GM04503 (cell line): ENCODE results near the gene SPON1.
"Not testable (repeated sequence)": the region's sequence is repeated elsewhere in the genome, so short reads cannot be mapped to it uniquely, and the experiment has no call there.

Experiments
- DNase-seq: peaks from one replicate; pipeline ENCODE4 v3.0.0-alpha.2; 2012; ENCODE audit warnings: low read depth

SPON1 gene

DNA sequence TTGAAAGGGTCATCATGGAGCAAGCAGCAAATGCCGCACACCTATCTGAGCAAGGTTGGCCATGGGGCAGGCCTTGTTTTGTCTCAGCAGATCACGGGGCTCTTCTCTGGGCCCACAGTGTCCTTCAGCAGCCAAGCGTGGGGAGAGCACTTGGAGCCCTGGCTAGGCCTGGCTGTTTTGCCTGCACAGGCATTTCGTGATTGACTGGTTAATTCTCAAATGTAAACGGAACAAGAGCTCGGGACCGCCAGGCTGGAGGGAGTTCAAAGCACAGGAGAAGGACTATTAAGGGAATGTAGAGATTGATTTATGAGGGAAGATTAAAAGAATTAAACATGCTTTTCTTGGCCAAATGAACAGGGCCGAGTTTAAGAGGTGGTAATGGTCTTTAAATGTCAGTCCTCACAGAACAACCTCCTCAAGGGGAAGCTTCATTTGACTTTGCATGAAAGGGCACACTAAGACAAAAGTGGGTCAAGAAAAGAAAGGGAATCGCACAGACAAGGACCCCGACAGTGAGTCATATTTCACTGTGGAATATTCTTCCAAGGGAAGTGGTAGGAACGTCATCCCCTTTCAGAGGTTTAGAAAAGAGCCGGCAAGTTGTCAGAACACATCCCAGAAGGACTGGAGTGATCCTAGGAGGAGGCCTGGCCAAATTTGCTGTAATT is 20.7 kb downstream of the SPON1 start:
- no peak for DNase-seq

DNA sequence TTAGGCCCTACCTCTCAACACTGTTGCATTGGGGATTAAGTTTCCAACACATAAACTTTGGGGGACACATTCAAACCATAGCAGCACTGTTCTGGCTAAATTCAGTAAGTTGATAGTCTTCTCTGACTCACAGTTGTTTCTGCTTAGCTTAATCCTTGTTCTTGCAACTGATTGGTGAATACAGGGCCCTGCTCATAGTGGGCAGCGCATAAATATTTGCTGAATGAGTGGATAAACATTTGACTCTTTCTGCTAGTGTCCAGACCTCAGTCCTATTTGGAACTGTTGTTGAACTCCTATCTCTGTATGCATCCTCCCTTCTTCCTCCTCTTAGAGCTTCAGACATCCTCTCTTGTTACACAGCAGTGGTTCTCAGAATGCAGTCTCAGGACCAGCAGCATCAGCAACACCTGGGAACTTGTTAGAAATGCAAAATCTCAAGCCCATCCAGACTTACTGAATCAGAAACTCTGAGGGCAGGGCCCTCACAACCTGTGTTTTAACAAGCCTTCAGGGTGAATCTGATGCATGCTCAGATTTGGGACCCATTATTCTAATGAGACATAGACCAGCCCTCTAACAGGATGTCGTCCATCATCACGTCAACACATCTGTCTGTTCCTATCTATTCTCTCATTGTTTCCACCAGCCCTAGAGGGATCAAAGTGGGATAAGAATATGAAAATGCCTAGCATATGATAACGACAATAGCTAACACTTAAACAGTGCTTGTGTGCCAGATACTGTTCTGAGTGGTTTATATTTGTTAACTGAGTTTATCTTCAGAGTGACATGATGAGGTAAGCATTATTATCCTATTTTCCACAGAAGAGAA is 22.3 kb downstream of the SPON1 start:
- DNase-seq, result peak; percentile 78

DNA sequence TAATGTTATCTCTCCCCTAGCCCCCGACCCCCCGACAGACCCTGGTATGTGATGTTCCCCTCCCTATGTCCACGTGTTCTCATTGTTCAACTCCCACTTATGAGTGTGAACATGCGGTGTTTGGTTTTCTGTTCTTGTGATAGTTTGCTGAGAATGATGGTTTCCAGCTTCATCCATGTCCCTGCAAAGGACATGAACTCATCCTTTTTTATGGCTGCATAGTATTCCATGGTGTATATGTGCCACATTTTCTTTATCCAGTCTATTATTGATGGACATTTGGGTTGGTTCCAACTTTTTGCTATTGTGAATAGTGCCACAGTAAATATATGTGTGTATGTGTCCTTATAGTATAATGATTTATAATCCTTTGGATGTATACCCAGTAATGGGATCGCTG is 24.2 kb downstream of the SPON1 start:
- DNase-seq, result not testable (repeated sequence)

DNA sequence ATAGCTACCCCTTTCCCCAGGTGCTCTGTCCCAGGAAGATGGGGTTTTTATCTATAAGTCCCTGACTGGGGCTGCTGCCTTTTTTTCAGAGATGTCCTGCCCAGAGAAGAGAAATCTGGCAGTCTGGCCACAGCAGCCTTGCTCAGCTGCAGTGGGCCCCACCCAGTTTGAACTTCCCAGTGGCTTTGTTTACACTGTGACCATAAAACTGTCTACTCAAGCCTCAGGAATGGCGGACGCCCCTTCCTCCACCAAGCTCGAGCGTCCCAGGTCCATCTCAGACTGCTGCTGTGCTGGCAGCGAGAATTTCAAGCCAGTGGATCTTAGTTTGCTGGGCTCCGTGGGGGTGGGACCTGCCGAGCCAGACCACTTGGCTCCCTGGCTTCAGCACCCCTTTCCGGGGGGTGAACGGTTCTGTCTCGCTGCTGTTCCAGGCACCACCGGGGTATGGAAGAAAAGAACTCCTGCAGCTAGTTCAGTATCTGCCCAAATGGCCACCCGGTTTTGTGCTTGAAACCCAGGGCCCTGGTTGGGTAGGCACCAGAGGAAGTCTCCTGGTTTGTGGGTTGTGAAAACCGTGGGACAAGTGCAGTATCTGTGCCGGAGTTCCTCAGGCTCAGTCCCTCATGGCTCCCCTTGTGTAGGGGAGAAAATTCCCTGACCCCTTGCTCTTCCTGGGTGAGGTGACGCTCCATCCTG is 29.8 kb downstream of the SPON1 start:
- not testable (repeated sequence) for DNase-seq

DNA sequence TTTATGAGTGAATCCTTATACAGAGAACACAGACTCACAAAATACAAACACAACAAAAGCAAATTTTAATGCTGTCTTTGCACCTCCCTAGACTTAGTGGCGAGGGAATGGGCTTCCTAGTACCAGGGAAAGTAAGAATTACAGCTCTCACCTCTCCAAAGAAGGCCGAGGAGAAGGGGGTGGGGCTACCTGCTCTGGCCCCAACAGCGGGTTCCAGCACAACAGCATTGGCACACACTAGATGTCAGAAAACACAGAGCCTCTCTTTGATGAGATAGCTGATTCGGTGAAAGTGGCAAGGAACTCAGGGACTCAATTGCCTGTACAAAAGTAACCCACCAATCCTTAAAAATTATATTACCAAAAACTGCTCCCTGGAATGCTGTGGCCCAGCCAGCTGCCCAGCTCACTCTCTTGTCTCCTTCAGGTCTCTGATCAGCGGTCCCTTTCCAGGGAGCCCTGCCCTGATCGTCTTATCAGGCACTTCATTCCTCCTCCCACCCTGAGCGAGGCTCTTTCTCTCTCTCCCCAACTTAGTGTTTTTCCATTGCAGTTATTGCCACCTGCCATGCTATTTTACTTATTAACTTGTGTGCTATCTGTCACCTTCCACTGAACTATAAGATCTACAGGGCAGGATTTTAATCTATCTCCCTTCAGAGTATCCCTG is 30.7 kb downstream of the SPON1 start:
- DNase-seq, result no peak

DNA sequence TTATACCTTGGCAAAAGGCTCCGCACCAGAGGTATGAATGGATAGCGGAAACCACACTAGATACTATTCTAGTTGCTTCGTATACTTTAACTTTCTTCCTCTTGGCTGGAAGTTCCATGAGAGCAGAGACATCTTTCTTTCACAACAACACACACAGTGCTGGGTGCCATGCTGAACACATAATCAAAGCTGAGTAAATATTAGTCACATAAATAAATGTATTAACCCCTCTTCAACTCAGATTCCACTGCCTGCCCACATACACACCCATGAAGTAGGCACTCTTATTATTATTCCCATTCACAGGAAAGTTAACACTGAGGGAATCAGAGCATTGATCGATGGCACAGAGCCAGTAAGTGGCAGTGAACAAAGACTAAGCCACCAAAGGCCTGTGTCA is 35.4 kb downstream of the SPON1 start:
- no peak for DNase-seq

DNA sequence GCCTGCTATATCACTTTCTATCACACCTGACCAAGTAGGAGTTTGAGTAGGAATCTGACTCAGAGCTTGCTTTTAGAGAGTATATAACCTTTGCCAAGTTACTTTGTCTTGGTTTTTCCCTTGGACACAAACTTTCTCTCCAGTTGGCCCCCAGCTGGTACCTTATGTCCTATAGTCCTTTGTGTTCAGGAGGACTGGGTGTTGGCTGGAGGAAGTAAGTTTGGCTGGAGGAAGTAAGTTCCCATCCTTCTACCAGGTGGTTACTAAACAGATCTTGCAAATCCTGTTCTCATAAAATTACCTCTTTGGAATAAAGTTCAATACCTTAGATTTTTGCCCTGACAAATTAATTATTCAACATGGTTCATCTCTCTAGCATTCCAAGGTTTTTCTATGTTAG is 37.2 kb downstream of the SPON1 start:
- DNase-seq, result no peak

DNA sequence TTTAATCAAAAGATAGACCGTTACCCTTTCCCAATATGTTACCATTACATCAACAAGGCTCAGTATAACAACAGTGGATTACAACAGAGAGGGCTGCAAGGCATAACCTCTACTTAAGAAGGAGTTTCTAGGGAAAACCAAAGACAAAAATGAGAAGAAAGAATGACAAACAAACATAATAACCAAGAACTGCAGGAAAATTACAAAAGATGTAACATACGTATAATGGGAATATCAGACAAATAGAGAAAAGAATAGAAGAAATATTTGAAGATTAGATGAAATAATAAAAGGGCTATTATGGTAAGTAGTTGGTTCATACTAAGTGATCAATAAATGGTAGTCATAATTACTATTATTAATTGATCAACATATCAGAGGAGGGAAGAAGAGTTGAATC is 39.1 kb downstream of the SPON1 start:
- DNase-seq, result no peak

DNA sequence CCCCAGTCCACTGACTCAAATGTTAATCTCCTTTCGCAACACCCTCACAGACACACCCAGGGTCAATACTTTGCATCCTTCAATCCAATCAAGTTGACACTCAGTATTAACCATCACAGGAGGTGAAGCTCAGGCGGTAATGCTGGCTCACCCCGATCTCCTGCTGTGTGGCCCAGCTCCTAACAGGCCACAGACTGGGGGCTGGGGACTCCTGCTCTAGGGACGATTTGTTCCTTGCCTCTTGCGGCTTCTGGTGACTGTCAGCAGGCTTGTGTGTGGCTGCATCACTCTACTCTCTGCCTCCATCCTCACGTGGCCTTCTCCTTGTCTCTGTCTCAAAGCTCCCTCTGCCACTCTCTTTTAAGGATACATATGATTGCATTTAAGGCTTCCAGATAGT is 45.0 kb downstream of the SPON1 start:
- no peak for DNase-seq

DNA sequence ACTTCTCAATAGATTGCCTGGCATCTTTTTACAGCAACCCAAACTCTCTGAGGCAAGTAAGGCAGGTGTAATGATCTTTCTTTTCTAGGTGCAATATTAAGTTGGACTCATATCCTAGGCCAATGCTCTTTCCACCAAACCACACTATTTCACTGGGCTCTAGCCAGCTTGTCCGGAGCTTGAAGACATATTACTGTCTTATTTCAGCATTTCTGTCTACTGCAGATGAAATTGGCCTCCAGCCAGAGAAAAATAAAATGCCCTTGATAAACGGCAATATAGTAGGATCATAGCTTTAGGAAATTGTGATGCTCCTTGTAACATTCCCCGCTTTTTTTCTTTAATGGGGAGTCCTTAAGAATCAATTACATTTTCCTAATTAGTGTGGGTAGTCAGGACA is 48.1 kb downstream of the SPON1 start:
- DNase-seq, result no peak

DNA sequence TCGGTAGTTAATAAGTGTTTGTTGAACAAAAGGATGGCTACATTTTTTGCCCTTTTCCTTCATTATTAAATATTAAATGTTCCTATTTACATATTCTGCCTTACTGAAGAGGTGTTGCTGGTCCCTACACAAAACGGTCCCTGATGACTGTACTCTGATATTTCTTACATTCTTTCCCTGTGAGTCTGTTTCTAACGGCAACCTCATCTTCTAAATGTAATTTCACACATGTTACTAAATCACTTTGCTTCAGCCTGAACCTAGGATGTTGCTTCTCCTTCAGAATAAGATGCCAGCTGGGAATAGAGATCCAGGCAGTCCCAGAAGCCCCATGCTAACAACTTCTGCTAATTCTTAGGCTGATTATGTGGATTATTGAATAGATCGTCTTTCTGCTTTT is 50.3 kb downstream of the SPON1 start:
- DNase-seq, result no peak

DNA sequence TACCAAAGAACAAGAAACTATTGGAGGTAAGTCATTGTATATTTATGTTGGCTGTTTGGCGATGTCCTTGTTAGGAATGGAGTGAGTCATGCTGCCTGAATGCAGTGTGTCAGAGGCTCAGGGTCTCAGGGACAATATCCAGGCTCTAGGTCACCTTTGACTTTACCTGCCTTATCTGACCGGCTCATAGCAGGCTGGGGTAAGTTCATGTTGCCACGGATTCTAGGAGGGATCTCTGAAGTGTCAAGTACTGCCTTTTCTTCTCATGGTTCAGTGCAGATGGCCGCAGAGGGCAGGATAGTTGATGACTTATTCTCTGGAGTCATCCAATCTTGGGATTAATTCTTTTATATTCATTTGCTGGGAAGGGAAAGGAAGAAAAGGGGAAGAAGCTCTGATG is 53.2 kb downstream of the SPON1 start:
- DNase-seq, result no peak

DNA sequence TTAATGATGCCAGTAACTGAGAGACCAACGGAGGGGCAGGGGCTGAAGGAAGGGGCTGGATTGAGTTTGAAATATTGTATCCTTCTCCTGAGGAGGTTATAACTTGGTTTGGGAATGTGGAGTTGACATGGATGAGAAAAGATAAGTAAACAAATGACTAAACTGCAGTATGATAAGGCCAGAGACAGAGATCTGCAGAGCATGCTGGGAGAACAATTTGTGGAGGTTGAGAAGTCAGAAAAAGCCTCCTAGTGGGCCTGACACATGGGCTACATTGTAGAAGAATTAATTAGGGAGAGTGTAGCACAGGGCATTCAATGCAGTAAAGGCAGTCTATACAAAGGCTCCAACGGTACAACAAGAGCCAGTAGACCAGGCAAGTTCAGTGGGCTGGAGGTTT is 55.9 kb downstream of the SPON1 start:
- DNase-seq, result no peak

DNA sequence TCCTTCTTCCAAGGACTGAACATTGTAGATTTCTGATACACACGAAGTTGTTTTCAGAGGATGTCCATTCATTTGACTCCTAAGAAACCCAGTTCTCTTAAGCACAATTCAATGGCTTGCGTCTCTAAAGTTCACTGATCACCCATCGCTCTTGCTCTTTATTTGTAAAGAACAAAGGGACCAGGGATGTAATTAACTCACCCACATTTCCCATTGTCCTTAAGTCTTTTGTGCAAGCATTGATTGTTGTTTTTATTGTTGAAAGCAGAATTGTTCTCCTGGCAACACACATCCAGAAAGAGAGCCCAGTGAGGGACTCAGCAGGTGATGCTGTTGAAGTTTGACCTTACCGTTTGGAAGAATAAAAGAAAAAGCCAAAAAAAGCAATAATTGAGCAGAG is 59.2 kb downstream of the SPON1 start:
- DNase-seq, result no peak

DNA sequence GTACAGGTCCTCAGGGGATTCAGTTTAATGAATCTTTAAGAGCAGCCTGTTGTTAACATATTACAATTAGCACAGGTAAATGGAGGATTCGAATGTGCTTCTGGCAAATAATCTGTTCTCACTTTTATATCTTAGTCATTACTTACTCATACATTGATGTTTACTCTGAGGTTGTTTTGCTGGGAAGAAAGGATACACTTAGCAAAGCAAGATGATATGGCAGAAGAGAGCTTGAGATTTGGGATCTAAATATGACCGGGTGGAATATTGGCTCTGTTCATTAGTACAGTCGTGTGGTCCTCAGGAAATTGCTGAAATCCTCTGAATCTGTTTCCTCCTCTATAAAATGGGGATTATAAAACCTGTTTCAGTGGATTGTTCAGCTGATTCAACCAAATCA is 59.7 kb downstream of the SPON1 start:
- DNase-seq, result no peak

DNA sequence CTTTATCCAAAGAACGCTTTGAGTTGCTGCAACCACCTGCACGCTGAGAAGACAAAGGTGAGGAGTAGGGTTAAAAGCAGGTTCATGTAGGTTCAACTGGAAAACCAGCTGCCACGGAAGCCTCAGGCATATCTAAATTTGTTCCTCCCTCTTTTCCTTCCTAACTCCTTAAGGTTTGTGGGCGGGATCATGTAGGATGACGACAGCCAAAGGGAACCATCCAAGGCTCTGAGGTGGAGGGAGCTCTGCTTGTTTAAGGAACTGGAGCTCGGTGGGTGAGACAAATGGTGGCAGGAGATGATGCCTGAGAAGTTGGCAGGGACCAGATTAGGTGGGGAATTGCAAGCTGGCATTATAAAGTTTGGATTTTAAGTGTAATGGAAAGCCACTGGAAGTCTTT is 60.3 kb downstream of the SPON1 start:
- no peak for DNase-seq

DNA sequence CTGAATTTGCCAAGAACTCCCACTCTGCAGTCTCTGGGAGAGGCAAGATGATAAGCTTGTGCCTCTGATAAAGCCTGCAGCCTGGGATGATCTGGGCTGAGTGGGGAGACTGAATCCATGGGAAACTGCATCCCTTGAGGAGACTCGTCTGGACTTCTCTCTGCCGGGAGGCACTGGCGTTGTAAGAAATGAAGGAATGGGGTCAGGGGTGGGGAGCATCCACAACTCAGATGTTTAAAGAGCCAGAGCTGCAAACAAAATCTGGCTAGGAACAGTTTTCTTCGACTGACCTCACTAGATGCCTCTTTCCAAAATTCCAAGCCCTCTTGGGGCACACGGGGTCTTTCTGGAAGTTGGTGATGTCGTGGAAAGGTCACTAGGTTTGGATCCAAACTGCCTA is 64.4 kb downstream of the SPON1 start:
- no peak for DNase-seq

DNA sequence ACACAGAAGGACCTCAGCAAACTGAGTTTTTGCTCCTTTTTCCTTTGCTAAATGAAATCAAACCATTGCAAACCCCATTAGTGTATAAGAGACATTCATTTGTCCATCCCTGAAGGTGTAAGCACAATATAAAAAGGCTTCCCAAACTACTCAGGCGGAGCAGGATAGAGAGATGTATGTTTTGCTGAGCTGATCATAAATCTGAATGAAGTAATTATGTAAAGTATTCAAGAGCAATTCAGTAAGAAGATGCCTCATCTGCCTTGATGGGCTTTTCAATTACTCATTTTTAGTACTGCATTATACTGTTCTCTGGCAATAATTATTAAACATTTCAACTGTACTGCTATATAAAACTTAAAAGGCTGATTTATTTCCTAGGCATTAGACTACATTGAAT is 65.0 kb downstream of the SPON1 start:
- no peak for DNase-seq

DNA sequence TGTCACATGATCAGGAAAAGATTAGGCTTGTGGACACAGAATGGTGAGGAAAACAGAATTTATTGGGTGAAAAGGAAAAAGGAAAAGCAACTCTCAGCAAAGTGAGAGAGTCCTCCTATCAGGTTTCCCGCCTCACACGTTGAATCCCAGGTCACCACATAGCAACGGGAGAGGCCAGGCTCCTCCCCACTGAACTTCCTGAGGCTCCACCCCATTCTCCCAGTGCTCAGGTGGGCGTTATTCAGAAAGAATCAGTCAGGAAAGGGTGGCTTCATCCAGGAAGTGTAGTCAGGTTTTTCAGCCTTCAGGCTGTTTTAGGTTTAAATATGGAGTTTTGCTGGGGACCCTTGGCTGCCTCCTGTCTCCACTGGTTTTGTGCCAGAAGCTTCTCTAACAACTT is 66.9 kb downstream of the SPON1 start:
- no peak for DNase-seq

DNA sequence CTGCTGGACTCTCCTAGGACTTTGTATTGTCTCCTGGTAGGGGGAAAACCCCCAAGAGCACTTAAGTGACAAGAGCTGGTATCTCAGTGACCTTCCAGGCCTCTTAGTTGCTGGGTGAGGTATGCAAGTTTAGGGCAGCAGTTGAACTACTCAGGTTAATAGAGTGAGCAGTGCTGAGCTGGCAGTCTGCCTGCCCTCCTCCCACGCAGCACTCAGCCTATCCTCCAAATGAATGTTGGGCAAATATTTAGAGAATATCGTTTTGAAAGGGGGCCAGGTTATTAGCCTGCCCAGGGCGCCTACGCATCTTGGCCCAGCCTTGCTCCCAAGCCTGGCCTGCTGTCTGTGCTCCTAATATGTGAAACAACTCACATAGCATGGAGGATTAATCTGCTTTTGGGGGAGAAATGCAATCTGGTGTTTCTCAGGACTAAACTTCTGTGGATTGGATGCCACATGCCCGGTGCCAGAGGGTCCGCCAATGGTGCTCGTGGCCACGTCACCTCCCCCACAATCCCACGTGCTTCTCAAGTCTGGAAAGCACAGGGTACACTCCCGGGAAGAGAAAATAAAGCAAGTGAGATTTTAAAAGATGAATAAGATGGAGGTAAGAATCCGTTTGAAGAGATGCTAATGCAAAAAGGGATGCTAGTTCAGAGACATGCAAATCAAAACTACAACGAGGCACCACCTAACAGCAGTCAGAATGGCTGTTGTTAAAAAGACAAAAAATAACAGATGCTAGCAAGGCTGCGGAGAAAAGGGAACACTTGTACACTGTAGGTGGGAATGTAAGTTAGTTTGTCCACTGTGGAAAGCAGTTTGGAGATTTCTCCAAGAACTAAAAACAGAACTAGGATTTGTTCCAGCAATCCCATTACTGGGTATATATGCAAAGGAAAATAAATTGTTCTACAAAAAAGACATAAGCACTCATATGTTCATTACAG is 67.7 kb downstream of the SPON1 start:
- DNase-seq, result peak; percentile 10

DNA sequence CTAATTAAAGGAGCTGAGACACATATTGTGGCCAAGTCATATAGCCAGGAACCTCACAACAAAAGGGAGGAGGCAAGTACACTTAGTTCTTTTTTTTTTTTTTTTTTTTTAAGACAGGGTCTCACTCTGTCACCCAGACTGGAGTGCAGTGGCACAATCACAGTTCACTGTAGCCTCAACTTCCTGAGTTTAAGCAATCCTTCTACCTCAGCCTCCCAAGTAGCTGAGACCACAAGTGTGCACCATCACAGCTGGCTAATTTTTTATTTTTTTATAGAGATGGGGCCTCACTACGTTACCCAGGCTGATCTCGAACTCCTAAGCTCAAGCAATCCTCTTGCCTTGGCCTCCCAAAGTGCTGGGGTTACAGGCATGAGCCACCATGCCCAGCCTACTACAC is 73.0 kb downstream of the SPON1 start:
- not testable (repeated sequence) for DNase-seq
